Fibroblast of skin of back (primary cell): ENCODE data around the gene PLEKHO2.

Source experiments
- DNase-seq: peaks from one replicate; pipeline ENCODE4 v3.0.0-alpha.2; 2013

Gene PLEKHO2

GRCh38 chr15:64855205-64855975 lies 13.7 kb downstream of the PLEKHO2 start:
- DNase-seq = peak; percentile 27

GRCh38 chr15:64856429-64857145 lies 14.9 kb downstream of the PLEKHO2 start:
- peak; percentile 55 for DNase-seq

DNA sequence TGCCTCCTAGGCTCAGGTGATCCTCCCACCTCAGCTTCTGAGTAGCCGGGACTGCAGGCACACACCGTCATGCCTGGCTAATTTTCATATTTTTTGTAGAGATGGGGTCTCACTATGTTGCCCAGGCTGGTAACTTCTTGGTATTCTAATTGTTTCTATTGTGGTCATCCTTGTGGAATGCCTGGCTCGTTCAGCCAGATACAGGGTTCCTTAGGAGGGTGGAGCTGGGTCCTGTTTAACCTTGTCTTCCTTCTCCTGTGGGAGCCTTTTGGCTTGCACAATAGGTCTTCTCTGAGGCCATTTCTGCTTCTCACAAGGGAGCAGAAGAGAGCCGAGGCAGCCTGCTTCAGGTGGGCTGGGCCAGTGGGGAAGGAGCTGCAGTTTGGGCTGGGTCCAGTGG lies 15.7 kb downstream of the PLEKHO2 start:
- peak; percentile 72 for DNase-seq

GRCh38 chr15:64858021-64858575 lies 16.4 kb downstream of the PLEKHO2 start:
- no peak for DNase-seq

DNA sequence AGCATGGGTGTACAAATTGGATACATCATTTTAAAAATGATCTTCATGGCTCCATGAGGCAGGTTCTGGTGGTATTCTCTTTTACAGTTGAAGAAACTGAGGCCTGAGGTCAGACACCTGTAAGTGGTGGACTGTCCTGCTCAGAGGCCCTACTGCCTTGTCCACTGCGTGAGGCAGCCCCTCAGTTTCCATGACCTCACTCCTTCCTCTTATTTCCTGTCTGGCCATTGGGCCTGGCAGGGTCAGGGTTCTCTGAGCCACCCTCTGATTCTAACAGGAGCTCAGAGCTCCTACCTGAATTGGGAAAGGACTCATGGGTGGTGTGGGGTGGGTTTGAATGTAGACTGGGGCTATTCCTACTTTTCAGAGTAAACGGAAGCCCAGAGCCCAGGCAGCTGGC lies 17.5 kb downstream of the PLEKHO2 start:
- no peak for DNase-seq

DNA sequence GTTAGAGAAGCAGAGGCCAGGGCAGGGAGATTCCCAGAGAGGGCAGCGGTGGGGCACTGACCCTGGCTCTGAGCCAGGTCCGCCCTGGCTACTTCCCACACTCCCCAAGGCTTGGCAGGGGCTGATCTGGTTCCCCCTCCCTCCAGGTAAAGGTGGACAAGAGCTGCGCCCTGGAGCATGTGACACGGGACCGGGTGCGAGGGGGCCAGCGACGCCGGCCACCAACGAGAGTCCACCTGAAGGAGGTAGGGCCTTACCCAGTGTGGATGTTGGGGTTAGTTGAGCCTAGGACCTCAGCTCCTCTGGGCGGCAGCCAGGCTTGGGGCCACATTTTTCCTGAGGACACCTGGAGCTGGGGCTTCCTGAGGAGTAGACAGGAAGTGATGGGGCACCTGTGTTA lies 19.6 kb downstream of the PLEKHO2 start:
- no peak for DNase-seq

GRCh38 chr15:64861960-64862359 lies 20.2 kb downstream of the PLEKHO2 start:
- DNase-seq = no peak

DNA sequence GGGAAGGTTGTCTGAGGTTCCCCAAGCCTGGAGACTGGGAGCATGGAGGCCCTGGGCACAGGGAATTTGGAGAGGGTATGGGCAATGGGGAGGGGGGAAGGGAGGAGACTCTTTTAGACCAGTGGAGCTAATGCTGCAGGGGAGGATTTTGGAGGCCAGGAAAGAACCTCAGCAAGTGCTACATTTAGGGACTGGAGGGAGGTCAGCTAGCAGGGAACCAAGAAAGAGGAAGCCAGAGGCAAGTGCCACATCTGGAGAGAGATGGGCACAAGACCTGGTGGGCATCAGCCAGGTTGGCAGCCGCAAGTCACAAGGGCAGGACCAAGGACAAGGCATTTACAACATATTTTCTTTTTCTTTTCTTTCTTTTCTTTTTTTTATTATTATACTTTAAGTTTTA lies 20.7 kb downstream of the PLEKHO2 start:
- DNase-seq = no peak

- DNase-seq = no peak
Observed at GRCh38 chr15:64864068-64864467, 22.4 kb downstream of the PLEKHO2 start.

GRCh38 chr15:64865126-64865997 lies 23.6 kb downstream of the PLEKHO2 start:
- no peak for DNase-seq

- peak; percentile 93 for DNase-seq
Observed at GRCh38 chr15:64865998-64866520, 24.3 kb downstream of the PLEKHO2 start.

- DNase-seq = no peak
Observed at GRCh38 chr15:64869501-64869900, 27.8 kb downstream of the PLEKHO2 start.

GRCh38 chr15:64870353-64870752 lies 28.6 kb downstream of the PLEKHO2 start:
- DNase-seq = no peak

DNA sequence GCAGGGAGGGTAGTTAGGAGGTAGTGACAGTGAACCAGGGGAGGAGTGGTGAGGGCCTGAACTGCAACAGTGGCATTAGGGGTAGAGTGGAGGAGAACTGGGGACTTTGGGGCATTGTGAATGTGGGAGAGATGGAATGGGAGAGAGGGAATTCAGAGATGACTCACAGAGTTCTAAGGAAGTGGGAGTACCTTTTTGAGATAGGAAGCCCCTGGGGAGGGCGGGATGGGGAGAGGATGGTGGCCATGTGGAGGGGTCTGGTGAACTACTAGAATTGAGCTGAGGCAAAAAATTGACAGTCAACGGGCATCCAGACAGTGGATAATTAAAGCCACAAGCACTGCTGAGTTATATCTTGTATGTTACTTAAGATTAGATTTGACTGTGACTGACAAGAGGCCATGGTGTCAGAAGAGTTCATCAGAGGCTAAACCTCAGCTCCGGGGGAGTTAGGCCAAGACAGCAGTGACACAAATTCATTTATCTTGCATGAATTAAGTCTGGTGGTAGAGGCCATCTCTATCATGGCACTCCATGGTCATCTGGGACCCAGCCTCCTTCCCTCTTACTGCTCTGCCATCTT lies 34.0 kb downstream of the PLEKHO2 start:
- DNase-seq = no peak

- no peak for DNase-seq
Observed at GRCh38 chr15:64877435-64877834, 35.7 kb downstream of the PLEKHO2 start.

- no peak for DNase-seq
Observed at GRCh38 chr15:64878705-64879104, 37.0 kb downstream of the PLEKHO2 start.

DNA sequence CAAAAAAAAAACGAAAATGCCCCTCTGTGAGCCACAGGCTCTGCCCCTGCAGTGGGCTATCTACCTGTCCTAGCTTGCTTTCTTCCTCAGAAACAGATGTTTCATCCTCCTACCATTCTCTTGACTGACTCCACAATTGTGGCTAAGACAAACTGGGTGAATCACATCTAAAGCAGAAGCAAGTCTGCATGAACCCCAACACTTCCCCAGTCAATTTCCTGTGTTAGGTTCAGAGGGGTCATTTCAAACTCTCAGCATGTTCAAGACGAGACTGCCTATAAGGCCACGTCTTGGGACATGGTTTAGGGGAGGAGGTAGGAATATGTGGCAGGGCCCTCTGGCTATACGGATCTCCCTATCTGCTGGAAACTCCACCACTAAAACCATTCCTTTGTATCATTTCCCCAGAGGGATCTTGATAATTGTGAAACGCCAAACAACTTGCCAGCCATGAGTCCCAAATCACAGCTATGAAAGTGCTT lies 41.4 kb downstream of the PLEKHO2 start:
- DNase-seq = no peak

- peak; percentile 88 for DNase-seq
Observed at GRCh38 chr15:64883997-64884511, 42.3 kb downstream of the PLEKHO2 start.

DNA sequence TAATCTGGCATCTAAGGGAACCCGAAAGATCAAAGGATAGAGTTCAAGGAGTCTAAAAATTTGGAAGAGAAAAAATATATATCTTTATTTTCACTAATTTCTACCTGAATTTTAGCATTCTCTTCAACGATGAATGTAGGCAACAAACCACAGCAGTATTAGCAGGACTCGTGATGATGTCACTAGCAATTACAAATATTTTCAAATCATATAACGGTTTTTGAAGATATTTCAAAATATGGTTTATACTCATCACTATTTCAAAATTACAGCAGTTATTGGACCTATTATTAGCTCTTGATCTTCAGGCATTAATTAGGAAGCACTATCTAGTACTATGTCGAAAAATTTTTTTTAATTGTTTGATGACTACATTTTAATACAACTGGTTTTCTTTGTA lies 43.0 kb downstream of the PLEKHO2 start:
- no peak for DNase-seq

- DNase-seq = no peak
Observed at GRCh38 chr15:64888336-64888735, 46.6 kb downstream of the PLEKHO2 start.

- DNase-seq = no peak
Observed at GRCh38 chr15:64891561-64891960, 49.8 kb downstream of the PLEKHO2 start.
